ENCODE results near the gene SVIL.

SVIL gene

GRCh38 chr10:29454250-29454649 is 180.5 kb downstream of the SVIL start:
- TF ChIP-seq ZBTB7A (IDR thresholded peaks at IDR 0.05; ENCODE audit: low read depth) (no peak), TAF1 (IDR thresholded peaks at IDR 0.05; ENCODE audit: low read depth) (no peak), EP300 (IDR thresholded peaks at IDR 0.05; ENCODE audit: borderline replicate concordance) (no peak), CREB1 (IDR thresholded peaks at IDR 0.05; ENCODE audit: low read depth) (no peak), TCF12 (IDR thresholded peaks at IDR 0.05; ENCODE audit: low read depth) (no peak), FOXM1 (IDR thresholded peaks at IDR 0.05; ENCODE audit: borderline replicate concordance, low read depth) (no peak), MAX (IDR thresholded peaks at IDR 0.05) (no peak), USF1 (IDR thresholded peaks at IDR 0.05) (no peak)

- no peak for TF ChIP-seq MAX (IDR thresholded peaks at IDR 0.05)
Measured at GRCh38 chr10:29452546-29452945, 182.2 kb downstream of the SVIL start.

- TF ChIP-seq CEBPB (IDR thresholded peaks at IDR 0.05) (no peak), YY1 (IDR thresholded peaks at IDR 0.05; ENCODE audit: low read depth) (no peak), EP300 (IDR thresholded peaks at IDR 0.05; ENCODE audit: borderline replicate concordance) (no peak), RAD21 (IDR thresholded peaks at IDR 0.05; ENCODE audit: low read depth) (no peak), TAF1 (IDR thresholded peaks at IDR 0.05; ENCODE audit: low read depth) (no peak), MAX (IDR thresholded peaks at IDR 0.05) (no peak), REST (IDR thresholded peaks at IDR 0.05; ENCODE audit: low read depth) (no peak), CREB1 (IDR thresholded peaks at IDR 0.05; ENCODE audit: low read depth) (no peak), TEAD4 (IDR thresholded peaks at IDR 0.05) (no peak), EGR1 (IDR thresholded peaks at IDR 0.05) (no peak), USF1 (IDR thresholded peaks at IDR 0.05) (no peak), ZBTB7A (IDR thresholded peaks at IDR 0.05; ENCODE audit: low read depth) (no peak), FOXM1 (IDR thresholded peaks at IDR 0.05; ENCODE audit: borderline replicate concordance, low read depth) (no peak), TCF12 (IDR thresholded peaks at IDR 0.05; ENCODE audit: low read depth) (no peak), NFIC (IDR thresholded peaks at IDR 0.05) (no peak)
Measured at GRCh38 chr10:29451946-29452345, 182.8 kb downstream of the SVIL start.

- TF ChIP-seq RAD21 (IDR thresholded peaks at IDR 0.05; ENCODE audit: low read depth) = no peak
- TF ChIP-seq CREB1 (IDR thresholded peaks at IDR 0.05; ENCODE audit: low read depth) = no peak
- TF ChIP-seq TCF12 (IDR thresholded peaks at IDR 0.05; ENCODE audit: low read depth) = no peak
- TF ChIP-seq REST (IDR thresholded peaks at IDR 0.05; ENCODE audit: low read depth) = no peak
- TF ChIP-seq TEAD4 (IDR thresholded peaks at IDR 0.05) = no peak
- TF ChIP-seq MAX (IDR thresholded peaks at IDR 0.05) = no peak
- no peak for TF ChIP-seq EGR1 (IDR thresholded peaks at IDR 0.05)
- TF ChIP-seq TAF1 (IDR thresholded peaks at IDR 0.05; ENCODE audit: low read depth) = no peak
- TF ChIP-seq USF1 (IDR thresholded peaks at IDR 0.05) = no peak
- no peak for TF ChIP-seq CEBPB (IDR thresholded peaks at IDR 0.05)
- TF ChIP-seq ZBTB7A (IDR thresholded peaks at IDR 0.05; ENCODE audit: low read depth) = no peak
- TF ChIP-seq YY1 (IDR thresholded peaks at IDR 0.05; ENCODE audit: low read depth) = no peak
- no peak for TF ChIP-seq FOXM1 (IDR thresholded peaks at IDR 0.05; ENCODE audit: borderline replicate concordance, low read depth)
Measured at GRCh38 chr10:29450405-29450804, 184.4 kb downstream of the SVIL start.

- TF ChIP-seq RAD21 (IDR thresholded peaks at IDR 0.05; ENCODE audit: low read depth) = peak; percentile 63
Measured at GRCh38 chr10:29448756-29449592, 185.8 kb downstream of the SVIL start.
